Measurements from ENCODE around the gene CPSF7.
"Not testable (repeated sequence)": the region's sequence is repeated elsewhere in the genome, so short reads cannot be mapped to it uniquely, and the experiment has no call there.

Gene CPSF7

DNA sequence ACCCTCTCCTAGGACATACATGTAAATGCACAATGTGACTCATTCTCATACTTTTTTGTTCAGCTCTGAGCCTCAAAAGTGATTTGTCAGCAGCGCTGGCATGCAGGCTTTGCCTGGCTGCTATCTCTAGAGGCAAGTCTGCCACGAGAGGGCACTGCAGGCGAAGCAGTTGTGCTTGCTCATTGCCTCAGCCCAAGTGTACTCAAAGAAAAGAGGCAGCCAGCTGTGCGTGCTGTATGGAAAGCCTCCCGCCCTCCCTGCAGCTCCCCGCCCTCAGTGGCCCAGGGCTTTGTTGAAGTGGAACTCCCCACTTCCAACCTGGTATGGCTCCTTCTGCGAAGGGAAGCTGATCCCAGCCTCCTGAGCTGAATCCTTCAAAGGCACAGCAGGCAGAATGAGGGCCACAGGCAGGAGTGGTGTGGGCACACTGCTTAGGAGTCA, 16.5 kb upstream of the CPSF7 start:
- H3K4me3 ChIP-seq (ENCODE audit: low read depth, low read length), result no peak overlapping the region
- DNase-seq (ENCODE audit: low read depth), result peak; percentile 85

DNA sequence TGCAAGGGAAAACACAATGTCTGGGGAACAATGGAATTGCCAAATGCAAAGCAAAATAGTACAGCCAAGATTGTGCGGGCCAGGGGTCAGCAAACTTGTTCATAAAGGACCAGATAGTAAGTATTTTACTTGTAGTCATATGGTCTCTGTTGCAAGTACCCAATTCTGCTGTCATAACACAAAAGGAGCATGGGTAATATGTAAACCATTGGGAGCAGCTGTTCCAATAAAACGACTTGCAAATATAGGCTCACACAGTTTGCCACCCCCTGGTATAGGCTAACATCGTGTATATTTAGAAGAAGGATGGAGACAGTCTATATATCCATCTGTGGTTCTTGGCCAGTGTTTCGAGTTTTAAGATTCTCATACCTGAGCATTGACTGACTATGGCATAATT, 15.7 kb upstream of the CPSF7 start:
- DNase-seq (ENCODE audit: low read depth), result no peak
- H3K4me3 ChIP-seq (ENCODE audit: low read depth, low read length), result no peak overlapping the region

DNA sequence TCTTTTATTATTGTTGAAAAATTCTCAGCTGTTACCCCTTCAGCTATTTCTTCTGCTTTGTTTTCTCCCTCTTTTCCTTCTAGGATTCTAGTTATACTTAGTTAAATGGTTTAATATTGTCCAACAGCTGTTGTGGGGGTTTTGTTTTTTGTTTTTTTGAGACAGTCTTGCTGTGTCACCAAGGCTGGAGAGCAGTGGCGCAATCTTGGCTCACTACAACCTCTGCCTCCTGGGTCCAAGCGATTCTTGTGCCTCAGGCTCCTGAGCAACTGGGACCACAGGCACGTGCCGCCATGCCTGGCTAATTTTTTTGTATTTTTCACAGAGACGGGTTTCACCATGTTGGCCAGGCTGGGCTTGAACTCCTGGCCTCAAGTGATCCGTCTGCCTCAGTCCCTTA, 12.8 kb upstream of the CPSF7 start:
- no peak overlapping the region for H3K4me3 ChIP-seq (ENCODE audit: low read depth, low read length)
- DNase-seq (ENCODE audit: low read depth), result no peak

DNA sequence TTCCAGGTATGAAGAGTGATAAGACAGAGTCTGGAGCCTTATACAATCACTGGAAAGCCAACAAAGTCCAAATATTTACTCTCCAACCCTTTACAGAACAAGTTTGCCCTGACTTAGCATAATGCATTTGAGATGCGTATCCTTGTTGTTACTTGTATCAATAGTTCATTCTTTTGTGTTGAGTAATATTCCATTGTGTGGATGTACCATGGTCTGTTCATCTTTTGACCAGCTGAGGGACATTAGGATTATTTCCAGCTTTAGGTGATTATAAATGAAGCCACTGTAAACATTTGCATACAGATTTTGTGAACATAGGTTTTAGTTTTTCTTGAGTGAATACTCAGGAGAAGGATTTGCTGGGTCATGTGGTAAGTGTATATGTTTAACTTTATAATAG, 9.8 kb upstream of the CPSF7 start:
- no peak overlapping the region for H3K4me3 ChIP-seq (ENCODE audit: low read depth, low read length)
- DNase-seq (ENCODE audit: low read depth), result no peak

DNA sequence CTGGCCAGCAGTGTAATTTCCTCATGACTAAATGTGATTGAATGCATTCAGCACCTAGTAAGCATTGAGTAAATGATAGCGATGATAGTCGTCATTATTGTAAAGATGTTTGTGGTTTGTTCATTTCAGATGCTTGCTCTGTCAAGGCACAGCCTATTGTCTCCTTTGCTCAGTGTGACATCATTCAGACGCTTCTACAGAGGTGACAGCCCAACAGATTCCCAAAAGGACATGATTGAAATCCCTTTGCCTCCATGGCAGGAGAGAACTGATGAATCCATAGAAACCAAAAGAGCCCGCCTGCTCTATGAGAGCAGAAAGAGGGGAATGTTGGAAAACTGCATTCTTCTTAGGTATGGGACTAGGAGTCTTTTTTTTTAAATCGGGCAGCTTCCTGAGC, 7.7 kb upstream of the CPSF7 start:
- no peak overlapping the region for H3K4me3 ChIP-seq (ENCODE audit: low read depth, low read length)
- no peak for DNase-seq (ENCODE audit: low read depth)

DNA sequence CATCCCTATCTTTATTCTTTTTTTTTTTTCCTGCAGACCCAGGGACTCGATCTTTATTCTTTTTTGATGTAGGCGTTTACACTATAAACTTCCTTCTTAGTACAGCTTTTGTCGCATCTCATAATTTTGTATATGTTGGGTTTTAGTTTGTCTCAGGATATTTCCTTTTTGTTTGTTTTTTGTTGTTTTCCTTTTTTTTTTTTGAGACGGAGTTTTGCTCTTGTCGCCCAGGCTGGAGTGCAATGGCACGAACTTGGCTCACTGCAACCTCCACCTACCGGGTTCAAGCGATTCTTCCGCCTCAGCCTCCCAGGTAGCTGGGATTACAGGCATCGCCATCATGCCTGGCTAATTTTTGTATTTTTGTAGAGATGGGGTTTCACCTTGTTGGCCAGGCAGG, 1.1 kb upstream of the CPSF7 start:
- peak overlapping the region; percentile 98 for H3K4me3 ChIP-seq (ENCODE audit: low read depth, low read length)
- not testable (repeated sequence) for DNase-seq (ENCODE audit: low read depth)

DNA sequence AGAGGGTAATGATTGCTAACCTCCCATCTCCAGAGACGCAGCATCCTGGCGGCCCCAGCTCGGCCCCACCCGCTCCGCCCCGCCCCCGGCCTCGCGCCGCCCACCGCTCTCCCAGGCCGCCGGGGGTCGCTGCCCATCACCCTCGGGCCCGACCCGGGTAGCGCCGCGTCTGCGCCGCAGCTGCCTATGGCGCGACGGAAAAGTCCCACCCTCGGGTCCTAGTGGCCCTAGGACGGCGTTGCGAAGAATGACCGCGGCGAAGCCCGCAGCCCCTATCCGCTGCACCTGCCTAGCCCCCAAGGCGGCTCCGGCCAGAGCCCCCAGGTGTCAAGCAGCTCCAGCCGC, 457 bp downstream of the CPSF7 start:
- no peak for DNase-seq (ENCODE audit: low read depth)
- H3K4me3 ChIP-seq (ENCODE audit: low read depth, low read length), result peak overlapping the region; percentile 98

DNA sequence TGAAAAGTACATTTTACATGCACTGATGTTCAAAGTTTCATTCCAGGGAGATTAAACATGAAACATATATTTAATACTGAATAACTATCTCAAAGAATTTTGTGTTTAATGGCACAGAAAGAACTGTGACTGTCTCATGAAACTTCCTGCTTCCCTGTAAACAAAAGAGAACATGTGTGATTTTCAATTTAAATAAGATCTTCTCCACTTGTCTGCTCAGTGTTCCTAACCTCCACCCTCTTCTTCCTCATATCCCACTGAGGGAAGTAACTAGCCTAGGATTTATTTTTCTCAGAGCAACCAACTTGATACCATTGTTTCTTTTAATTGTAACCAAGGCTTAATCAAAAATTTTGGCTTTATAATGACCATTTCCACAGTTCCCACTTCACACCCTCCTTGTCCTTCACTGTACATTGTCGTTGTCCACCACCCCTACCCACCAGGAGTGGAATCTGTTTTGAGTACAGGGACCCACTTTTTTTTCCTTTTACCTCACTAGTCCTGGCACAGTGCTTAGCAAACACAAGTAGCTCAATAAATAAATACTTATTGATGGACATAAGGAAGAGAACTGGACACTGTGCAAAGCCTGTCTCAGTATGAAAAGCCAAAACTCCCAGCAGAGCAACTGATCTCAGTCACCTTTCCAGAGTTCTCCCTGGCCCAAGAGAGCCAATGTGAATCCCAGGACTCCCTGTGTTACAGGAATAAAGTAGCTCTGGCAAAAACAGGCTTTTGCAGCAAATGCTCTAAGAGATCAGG, 4.2 kb downstream of the CPSF7 start:
- H3K4me3 ChIP-seq (ENCODE audit: low read depth, low read length), result no peak overlapping the region
- no peak for DNase-seq (ENCODE audit: low read depth)

DNA sequence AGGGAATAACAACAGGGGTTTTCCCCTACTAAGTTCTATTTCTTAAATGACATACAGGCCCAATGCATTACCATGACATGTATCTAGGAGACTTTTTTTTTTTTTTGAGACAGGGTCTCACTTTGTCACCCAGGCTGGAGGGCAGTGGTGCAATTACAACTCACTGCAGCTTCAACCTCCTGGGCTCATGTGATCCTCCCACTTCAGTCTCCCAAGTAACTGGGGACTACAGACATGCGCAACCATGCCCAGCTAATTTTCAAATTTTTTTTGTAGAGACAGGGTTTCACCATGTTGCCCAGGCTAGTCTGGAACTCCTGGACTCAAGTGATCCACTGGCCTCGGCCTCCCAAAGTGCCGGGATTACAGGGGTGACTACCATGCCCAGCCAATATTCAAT, 7.5 kb downstream of the CPSF7 start:
- no peak for DNase-seq (ENCODE audit: low read depth)
- no peak overlapping the region for H3K4me3 ChIP-seq (ENCODE audit: low read depth, low read length)

DNA sequence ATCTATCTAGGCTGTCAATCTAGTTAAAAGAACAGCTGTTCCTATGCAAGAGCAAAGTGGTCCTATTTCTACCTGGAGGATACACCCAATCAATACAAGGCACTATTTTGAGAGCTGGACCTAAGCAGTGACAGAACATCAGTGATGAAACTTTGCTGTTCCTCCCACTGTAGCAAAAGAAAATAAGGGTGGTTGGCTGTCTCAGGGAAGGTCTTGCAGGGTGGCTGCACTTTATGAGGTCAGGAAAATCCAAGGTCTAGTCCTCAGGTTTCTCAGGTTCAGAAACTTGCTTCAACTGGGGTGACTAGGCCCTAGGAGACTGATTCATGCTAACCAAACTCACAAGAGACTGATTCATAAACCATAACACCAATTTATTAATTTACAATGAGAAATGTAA, 11.6 kb downstream of the CPSF7 start:
- no peak overlapping the region for H3K4me3 ChIP-seq (ENCODE audit: low read depth, low read length)
- no peak for DNase-seq (ENCODE audit: low read depth)

DNA sequence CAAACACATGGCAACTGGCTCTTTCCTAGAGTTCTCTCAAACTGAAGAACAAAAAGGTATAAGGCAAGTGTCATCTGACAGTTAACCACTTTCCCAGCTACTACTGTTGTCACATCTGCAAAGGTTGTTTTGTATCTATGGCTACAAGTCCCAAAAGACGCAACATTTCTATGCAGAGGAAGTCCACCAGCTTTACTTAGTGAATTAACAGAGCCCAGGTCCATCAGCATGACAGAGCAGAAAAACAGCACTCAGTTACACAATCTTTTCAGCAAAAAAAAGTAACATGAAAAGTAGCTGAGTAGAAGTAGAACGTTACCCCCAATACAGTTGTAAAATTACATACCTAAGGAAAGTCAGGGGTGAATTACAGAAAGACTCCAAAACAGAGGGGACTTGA, 12.1 kb downstream of the CPSF7 start:
- DNase-seq (ENCODE audit: low read depth), result no peak
- no peak overlapping the region for H3K4me3 ChIP-seq (ENCODE audit: low read depth, low read length)

DNA sequence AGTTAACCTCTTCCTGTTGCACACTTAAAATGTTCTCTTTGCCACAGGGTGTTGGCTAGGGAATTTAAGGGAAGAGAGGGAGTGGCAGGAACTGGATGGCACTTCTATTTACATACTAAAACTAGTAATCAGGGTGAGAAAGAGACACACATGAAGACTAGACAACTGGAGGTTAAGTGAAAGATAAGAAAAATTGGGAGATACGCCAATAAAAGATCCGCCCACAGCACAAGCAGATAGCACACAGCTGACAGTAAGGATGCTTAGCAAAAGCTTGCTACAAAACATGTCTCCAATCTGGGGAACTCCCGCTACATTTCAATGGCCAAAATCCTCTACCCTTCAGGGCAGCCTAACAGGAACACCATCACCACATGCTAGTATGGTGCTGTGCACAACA, 12.8 kb downstream of the CPSF7 start:
- H3K4me3 ChIP-seq (ENCODE audit: low read depth, low read length), result no peak overlapping the region
- no peak for DNase-seq (ENCODE audit: low read depth)

DNA sequence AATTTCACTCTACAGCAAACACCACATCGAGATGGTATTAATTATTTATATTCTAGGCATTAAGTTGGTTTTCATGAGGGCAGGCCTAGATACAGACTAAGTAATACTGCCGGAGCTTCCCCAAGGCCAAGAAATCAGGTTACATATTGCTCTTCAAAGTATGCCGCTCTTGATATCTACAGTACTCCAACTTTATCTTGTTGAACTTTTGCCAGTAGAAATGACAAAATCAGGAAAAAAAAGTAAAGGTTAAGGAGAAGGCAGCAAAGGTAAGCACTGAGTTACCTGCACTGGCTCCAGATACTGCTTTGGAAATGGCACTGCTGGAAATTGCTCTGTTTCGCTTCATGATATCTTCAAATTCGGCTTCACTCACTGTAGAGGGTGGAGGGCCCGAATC, 14.4 kb downstream of the CPSF7 start:
- no peak overlapping the region for H3K4me3 ChIP-seq (ENCODE audit: low read depth, low read length)
- no peak for DNase-seq (ENCODE audit: low read depth)

DNA sequence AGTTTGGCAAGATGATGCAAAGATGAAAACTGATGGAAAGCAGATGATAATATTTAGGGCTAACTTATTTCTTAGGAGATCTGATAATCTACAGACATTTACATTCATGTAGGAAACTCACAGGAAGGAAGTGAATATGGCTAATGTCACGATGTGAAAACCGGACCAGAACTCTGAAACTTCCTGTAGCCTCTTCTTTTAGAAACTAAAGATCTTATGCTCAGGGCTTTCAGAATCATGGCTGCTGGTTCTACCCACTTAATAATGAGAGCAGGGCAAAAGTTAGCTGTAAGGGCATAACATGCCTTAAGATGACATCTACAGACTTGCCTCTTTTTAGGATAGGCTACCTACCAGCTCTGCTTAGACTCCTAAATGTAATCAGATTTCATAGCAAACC, 15.2 kb downstream of the CPSF7 start:
- DNase-seq (ENCODE audit: low read depth), result no peak
- no peak overlapping the region for H3K4me3 ChIP-seq (ENCODE audit: low read depth, low read length)

DNA sequence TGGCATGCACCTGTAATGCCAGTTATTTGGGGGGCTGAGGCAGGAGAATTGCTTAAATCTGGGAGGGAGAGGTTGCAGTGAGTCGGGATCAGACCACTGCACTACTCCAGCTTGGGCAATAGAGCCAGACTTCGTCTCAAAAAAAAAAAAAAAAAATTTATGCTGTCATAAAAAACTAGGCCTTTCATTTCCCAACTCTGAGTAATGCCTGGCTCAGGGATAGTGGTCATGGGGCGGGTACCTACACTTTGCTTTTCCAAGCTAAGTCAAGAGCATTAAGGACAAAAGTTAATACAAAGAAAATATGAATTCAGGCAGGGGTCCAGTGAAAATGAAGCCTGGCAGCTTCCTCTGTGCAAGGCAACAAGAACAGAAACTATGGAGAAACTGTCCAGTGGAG, 16.3 kb downstream of the CPSF7 start:
- no peak for DNase-seq (ENCODE audit: low read depth)
- H3K4me3 ChIP-seq (ENCODE audit: low read depth, low read length), result no peak overlapping the region

DNA sequence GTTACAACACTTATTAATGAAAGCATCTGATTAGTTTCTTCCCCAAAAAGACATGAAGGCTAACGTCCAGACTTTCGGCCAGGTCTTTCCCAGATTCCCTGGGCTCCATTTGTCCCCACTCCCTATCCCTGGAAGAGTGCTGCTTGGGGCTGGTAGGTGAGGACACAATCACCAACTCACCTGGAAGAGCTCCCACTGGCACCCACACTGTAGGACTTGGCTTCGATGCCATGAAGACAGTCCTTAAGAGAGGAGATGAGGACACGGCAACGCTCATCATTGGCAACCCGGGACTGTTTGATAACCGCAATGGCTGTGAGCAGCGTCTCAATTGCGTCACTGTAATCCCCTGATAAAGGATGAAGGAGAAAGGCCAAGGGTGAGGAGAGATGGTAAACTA, 18.2 kb downstream of the CPSF7 start:
- no peak overlapping the region for H3K4me3 ChIP-seq (ENCODE audit: low read depth, low read length)
- no peak for DNase-seq (ENCODE audit: low read depth)

DNA sequence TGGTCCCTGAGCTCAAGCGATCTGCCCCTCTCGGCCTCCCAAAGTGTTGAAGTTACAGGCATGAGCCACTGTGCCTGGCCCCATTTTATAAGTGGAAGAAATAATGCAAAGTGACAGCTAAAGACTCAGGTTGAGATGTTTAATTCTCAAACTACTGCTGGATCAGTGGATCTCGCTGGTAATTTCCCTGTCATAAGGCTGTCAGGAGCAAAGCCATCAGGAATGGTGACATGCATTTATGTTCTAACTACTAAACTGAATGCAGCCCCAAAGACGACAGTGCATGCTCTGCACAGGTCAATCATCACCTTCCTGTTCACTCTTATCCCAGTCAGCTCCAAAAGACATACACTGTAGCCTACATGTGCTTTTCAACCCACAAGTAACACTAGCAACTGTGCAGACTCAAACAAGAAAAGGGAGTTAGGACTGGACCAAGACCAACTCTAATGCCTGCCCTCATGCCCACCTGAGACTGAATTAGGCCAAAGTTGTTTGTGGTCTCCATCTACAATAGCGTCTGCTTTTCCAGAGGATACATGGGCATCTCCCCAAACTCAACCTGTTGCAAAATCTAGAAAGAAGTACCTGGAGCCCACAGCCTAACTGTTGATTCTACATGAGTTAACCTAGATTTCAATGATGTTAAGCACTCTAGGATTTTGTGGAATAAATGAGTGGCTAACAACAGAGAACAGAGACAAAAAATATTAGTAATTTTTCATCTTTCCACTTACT, 22.6 kb downstream of the CPSF7 start:
- no peak for DNase-seq (ENCODE audit: low read depth)
- no peak overlapping the region for H3K4me3 ChIP-seq (ENCODE audit: low read depth, low read length)

DNA sequence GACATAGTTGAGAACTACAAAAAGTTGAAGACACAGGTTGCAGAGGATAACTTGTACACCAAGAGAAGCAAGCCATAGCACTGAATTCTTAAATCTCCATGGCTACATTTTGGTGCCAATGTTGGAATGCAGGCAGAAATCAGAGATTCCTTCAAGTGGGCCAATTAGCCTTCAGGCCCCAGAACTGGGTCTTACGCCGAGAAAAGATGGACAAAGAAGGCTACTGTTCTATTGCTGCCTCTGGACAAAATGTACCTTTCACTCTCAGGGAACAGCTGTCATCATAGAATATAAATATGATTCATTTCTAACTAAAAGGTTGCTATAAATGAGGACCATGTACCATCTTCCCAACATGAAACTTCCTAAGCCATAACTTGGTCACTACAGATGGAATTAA, 23.7 kb downstream of the CPSF7 start:
- no peak for DNase-seq (ENCODE audit: low read depth)
- H3K4me3 ChIP-seq (ENCODE audit: low read depth, low read length), result no peak overlapping the region

DNA sequence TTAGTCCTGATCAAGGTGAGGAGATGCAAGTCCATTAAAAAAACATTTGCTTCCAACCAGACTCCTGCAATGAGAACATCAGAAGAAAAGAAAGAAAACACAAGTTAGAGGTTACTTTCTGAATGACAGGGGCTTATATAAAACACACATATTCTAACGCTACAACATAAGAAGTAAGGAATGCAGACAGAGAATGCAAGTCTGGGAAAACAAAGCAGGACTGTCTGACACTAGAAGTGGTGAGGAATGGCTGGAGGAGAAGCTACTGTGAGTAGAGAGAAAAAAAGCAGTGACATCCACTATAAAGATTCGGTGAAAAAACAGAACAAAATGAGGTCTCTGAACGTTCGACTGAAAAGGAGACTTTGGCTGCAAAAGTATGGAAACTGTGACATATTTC, 25.1 kb downstream of the CPSF7 start:
- no peak for DNase-seq (ENCODE audit: low read depth)
- H3K4me3 ChIP-seq (ENCODE audit: low read depth, low read length), result no peak overlapping the region

DNA sequence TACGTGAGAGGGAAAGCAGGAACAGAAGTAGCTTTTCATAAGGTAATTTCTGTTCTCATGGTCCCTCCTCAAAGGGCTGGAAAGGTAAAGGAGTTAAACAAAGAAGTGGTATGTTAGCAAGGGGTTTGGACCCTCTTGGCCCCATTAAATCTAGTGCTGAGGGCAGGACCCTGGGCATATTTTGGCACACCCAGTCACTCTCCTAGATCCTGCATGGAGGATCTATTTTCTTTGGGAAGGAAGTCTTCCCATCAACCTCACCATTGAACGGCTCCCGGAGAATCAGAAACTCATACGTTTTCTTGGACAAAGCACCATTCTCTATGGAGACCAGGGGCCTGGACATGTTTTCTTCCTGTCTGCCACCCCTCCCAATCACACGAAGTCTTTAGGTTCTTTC, 25.7 kb downstream of the CPSF7 start:
- H3K4me3 ChIP-seq (ENCODE audit: low read depth, low read length), result no peak overlapping the region
- no peak for DNase-seq (ENCODE audit: low read depth)

DNA sequence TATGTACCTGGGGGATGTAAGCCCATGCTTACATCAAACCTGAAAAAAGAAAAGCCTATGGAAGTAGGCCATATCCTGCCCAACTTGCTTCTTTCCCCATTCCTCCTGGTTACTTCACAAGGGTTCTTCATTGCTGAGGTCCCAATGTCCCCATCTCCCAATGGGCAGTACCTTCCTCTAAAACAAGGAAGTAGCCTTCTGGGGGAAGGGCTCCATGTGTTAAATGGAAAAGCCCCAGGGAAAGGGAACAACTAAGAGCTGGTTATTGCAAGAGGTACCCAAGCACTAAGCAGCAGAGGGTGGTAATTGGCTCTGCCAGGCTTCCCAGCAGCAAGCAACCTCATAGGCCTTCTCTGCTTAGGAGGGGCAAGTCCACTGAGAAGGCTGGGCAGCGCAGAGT, 26.1 kb downstream of the CPSF7 start:
- no peak for DNase-seq (ENCODE audit: low read depth)
- no peak overlapping the region for H3K4me3 ChIP-seq (ENCODE audit: low read depth, low read length)

Data from skeletal muscle cell (primary cell).